CD4-positive, alpha-beta T cell (primary cell): ENCODE results near the gene SPRN. TPM values are rescaled to one million over a fixed set of nuclear protein-coding genes. Genes with fewer than 3 reads are reported as not detected.

ENCODE experiments used
- ATAC-seq: fragments of 200-7000 bp; cut with Tn5 transposase; one replicate; pipeline ENCODE4 v1.10.0; 2022; ENCODE audit warnings: mild to moderate bottlenecking; ENCODE audit not compliant: poor library complexity
- CTCF ChIA-PET: fragments of 350-600 bp; sonication (Branson Sonifier 250); formaldehyde crosslinking; loops from one replicate; lab custom pipeline; 2021; ENCODE audit warnings: antibody characterized with exemption, inconsistent platforms; lab: Charles Lee
- POLR2A ChIA-PET: fragments of 350-600 bp; sonication (Branson Sonifier 250); formaldehyde crosslinking; loops from one replicate; lab custom pipeline; 2021; ENCODE audit warnings: antibody characterized with exemption, inconsistent platforms; lab: Charles Lee
- DNase-seq, 14 experiments: peaks; one replicate each; pipeline ENCODE4 v3.0.0-alpha.2; 2013 to 2020; ENCODE audit warnings: mixed read lengths in 2 of 14
- H3K27ac ChIP-seq, 2 donors: one replicate each; pipeline versions ENCODE4 v1.5.1 to v1.7.0; 2013; ENCODE audit warnings: low read length in 2 of 2, low read depth in 1 of 2, mild to moderate bottlenecking in 1 of 2
- H3K27me3 ChIP-seq, 2 experiments: 1 replicate in 1 of 2; 2 replicates in 1 of 2; pipeline versions ENCODE4 v1.6.1 to v1.7.0; 2013; ENCODE audit warnings: low read length in 2 of 2, control low read depth in 1 of 2, mild to moderate bottlenecking in 1 of 2, moderate library complexity in 1 of 2; ENCODE audit not compliant: insufficient read depth in 2 of 2, control insufficient read depth in 1 of 2
- H3K36me3 ChIP-seq: one replicate; pipeline ENCODE4 v1.6.1; 2013; ENCODE audit warnings: low read length, control low read depth; ENCODE audit not compliant: insufficient read depth
- H3K4me1 ChIP-seq: one replicate; pipeline ENCODE4 v1.6.1; 2013; ENCODE audit warnings: low read length, control low read depth; ENCODE audit not compliant: insufficient read depth
- H3K4me3 ChIP-seq: one replicate; pipeline ENCODE4 v1.5.1; 2013; ENCODE audit warnings: mild to moderate bottlenecking, low read length, moderate library complexity
- H3K9me3 ChIP-seq, 2 experiments: 1 replicate in 1 of 2; 2 replicates in 1 of 2; pipeline versions ENCODE4 v1.6.1 to v1.7.0; 2013; ENCODE audit warnings: low read length in 2 of 2, mild to moderate bottlenecking in 2 of 2, control low read depth in 1 of 2, moderate library complexity in 1 of 2; ENCODE audit not compliant: control insufficient read depth in 1 of 2, insufficient read depth in 1 of 2
- H3K27ac Mint-ChIP-seq: one replicate; pipeline ENCODE4 v1.8.0; 2020; ENCODE audit warnings: mixed read lengths
- H3K27me3 Mint-ChIP-seq: one replicate; pipeline ENCODE4 v1.8.0; 2021; ENCODE audit warnings: mixed read lengths
- H3K36me3 Mint-ChIP-seq: one replicate; pipeline ENCODE4 v1.8.0; 2021; ENCODE audit warnings: low read depth, mixed read lengths
- H3K4me1 Mint-ChIP-seq: one replicate; pipeline ENCODE4 v1.8.0; 2021; ENCODE audit warnings: low read depth, mixed read lengths
- H3K4me3 Mint-ChIP-seq: one replicate; pipeline ENCODE4 v1.8.0; 2020; ENCODE audit warnings: mild to moderate bottlenecking, mixed read lengths
- H3K9me3 Mint-ChIP-seq: one replicate; pipeline ENCODE4 v1.8.0; 2020; ENCODE audit warnings: mixed read lengths
- CTCF ChIP-seq: fragments of 200-600 bp; IDR thresholded peaks from one replicate; pipeline ENCODE4 v1.8.0; 2022; ENCODE audit warnings: antibody characterized with exemption, mild to moderate bottlenecking
- intact Hi-C, 2 experiments: fragments of 100-400 bp; cut with DNase I in 1 of 2; cut with micrococcal nuclease in 1 of 2; formaldehyde crosslinking; loops; one replicate each; pipeline versions ENCODE4 v1.15.1 to v1.9.0; 2023 to 2025; cut with DNase I, micrococcal nuclease
- total RNA-seq, 174 experiments: library from RNA in 2 of 174; stranded (reverse) in 2 of 174; gene quantifications; one replicate each; pipeline ENCODE4 v1.2.3 and lab custom pipeline; 2021 to 2026

SPRN gene
- total RNA-seq, 2 experiments from 2014 or later: not detected

GRCh38 chr10:133420028-133420427, 4.4 kb downstream of the SPRN start:
- DNase-seq: no peak
- Mint-ChIP-seq H3K4me1 (no peaks in the 10 kb centered on the region), H3K27me3 (no peaks in the 10 kb centered on the region), H3K36me3 (peaks cover 39% of the 10 kb centered on the region), H3K4me3 (no peak overlapping the region), H3K27ac (no peak overlapping the region), H3K9me3 (no peaks in the 10 kb centered on the region)
- peaks cover 6 to 7% of the 10 kb centered on the region in 2 experiments for H3K27me3 ChIP-seq
- no peak for ATAC-seq
- peaks cover 0 to 8% of the 10 kb centered on the region in 2 experiments for H3K9me3 ChIP-seq
- POLR2A ChIA-PET: no interaction called here
- peaks cover 23% of the 10 kb centered on the region for H3K36me3 ChIP-seq
- CTCF ChIA-PET: no interaction called here
- TF ChIP-seq CTCF: no peak
- H3K4me1 ChIP-seq: peaks cover 6% of the 10 kb centered on the region
- intact Hi-C loops: no loop called here
- H3K27ac ChIP-seq: no peak overlapping the region
- no peak overlapping the region for H3K4me3 ChIP-seq

DNA sequence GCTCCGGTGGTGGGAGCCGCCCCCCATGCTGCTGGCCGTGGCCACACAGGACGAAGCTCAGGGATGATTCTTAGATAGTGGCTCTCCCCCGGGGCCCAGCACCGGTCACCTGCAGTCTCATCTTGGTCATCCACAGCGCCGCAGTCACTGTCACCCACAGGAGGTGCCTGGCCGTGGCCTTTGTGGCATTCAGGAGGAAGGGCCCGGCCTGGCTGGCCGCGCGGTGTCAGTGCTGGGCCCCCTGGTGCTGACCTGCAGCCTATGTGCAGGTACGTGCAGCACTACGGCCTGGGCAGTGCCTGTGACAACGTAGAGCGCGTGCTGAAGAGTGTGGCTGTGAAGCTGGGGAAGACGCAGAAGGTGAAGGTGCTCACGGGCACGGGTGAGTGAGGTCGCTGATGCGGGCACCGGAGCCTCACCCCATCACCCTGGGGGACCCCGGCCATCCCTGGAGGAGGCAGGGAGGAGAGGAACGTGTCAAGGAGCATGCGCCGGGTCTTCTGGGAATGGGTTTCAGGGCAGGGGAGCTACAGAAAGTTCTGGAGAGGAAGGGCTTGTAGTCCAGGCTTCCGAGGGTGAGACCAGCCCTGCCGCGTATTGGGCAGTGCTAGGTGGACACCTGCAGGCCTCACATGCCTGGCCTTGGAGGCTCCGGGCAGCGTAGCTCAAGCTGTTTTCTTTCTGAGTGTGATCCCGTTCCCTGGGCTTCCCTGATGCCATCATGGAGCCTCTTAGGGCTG, 5.0 kb downstream of the SPRN start:
- CTCF ChIA-PET: no interaction called here
- no peak overlapping the region for H3K4me3 Mint-ChIP-seq
- Histone ChIP-seq H3K27ac (no peak overlapping the region), H3K27me3 (peaks cover 6 to 7% of the 10 kb centered on the region in 2 experiments), H3K4me3 (no peak overlapping the region), H3K9me3 (peaks cover 0 to 15% of the 10 kb centered on the region in 2 experiments), H3K4me1 (peaks cover 6% of the 10 kb centered on the region), H3K36me3 (peaks cover 23% of the 10 kb centered on the region)
- H3K27me3 Mint-ChIP-seq: no peaks in the 10 kb centered on the region
- no peaks in the 10 kb centered on the region for H3K9me3 Mint-ChIP-seq
- intact Hi-C loops: no loop called here
- DNase-seq: peak in 1 of 14 experiments; percentile 32
- no peak for TF ChIP-seq CTCF
- POLR2A ChIA-PET: no interaction called here
- no peak overlapping the region for H3K27ac Mint-ChIP-seq
- H3K36me3 Mint-ChIP-seq: peaks cover 42% of the 10 kb centered on the region
- H3K4me1 Mint-ChIP-seq: no peaks in the 10 kb centered on the region
- no peak for ATAC-seq

GRCh38 chr10:133418289-133418993, 6.0 kb downstream of the SPRN start:
- H3K4me1 Mint-ChIP-seq: no peaks in the 10 kb centered on the region
- ATAC-seq (no peak), DNase-seq (no peak)
- Histone ChIP-seq H3K27me3 (peaks cover 5 to 6% of the 10 kb centered on the region in 2 experiments), H3K27ac (no peak overlapping the region), H3K36me3 (peaks cover 23% of the 10 kb centered on the region), H3K9me3 (peaks cover 0 to 17% of the 10 kb centered on the region in 2 experiments), H3K4me1 (peaks cover 4% of the 10 kb centered on the region), H3K4me3 (no peak overlapping the region)
- no peak overlapping the region for H3K27ac Mint-ChIP-seq
- POLR2A ChIA-PET: no interaction called here
- CTCF ChIA-PET: no interaction called here
- peaks cover under 1% of the 10 kb centered on the region for H3K9me3 Mint-ChIP-seq
- no peaks in the 10 kb centered on the region for H3K27me3 Mint-ChIP-seq
- peaks cover 47% of the 10 kb centered on the region for H3K36me3 Mint-ChIP-seq
- no peak for TF ChIP-seq CTCF
- no peak overlapping the region for H3K4me3 Mint-ChIP-seq
- intact Hi-C loops: no loop called here
